IPS-20b (cell line): Measurements from ENCODE around the gene SHISA5.

Experiments
- H3K27ac ChIP-seq: one replicate; pipeline ENCODE4 v1.5.1; 2013; ENCODE audit warnings: low read length
- H3K27me3 ChIP-seq: 2 replicates; pipeline ENCODE4 v1.6.1; 2013; ENCODE audit warnings: mild to moderate bottlenecking, low read length, inconsistent platforms; ENCODE audit not compliant: insufficient read depth
- H3K36me3 ChIP-seq: 2 replicates; pipeline ENCODE4 v1.6.1; 2013; ENCODE audit warnings: low read depth, mild to moderate bottlenecking, inconsistent platforms, low read length, moderate library complexity; ENCODE audit not compliant: insufficient read depth
- H3K4me1 ChIP-seq: 2 replicates; pipeline ENCODE4 v1.6.1; 2013; ENCODE audit warnings: mild to moderate bottlenecking, control low read depth, inconsistent platforms, low read length, moderate library complexity; ENCODE audit not compliant: insufficient read depth
- H3K4me3 ChIP-seq: 2 replicates; pipeline ENCODE4 v1.5.1; 2013; ENCODE audit warnings: mild to moderate bottlenecking, low read length, inconsistent platforms
- H3K9ac ChIP-seq: 2 replicates; pipeline ENCODE4 v1.6.1; 2013; ENCODE audit warnings: low read depth, mild to moderate bottlenecking, inconsistent platforms, low read length, moderate library complexity
- H3K9me3 ChIP-seq: 2 replicates; pipeline ENCODE4 v1.6.1; 2013; ENCODE audit warnings: mild to moderate bottlenecking, low read depth, low read length, inconsistent platforms; ENCODE audit not compliant: insufficient read depth

Gene SHISA5

GRCh38 chr3:48426944-48427629 lies 76.9 kb downstream of the SHISA5 start:
- Histone ChIP-seq H3K27me3 (no peaks in the 10 kb centered on the region), H3K36me3 (peaks cover 49% of the 10 kb centered on the region), H3K9ac (peak overlapping the region; percentile 84; the same call in 1 of the 2 replicates), H3K4me3 (peak overlapping the region; percentile 84; the same call in 1 of the 2 replicates), H3K4me1 (peaks cover 19% of the 10 kb centered on the region; the same call in 1 of the 2 replicates), H3K9me3 (no peaks in the 10 kb centered on the region), H3K27ac (no peak overlapping the region)

GRCh38 chr3:48426401-48426909 lies 77.5 kb downstream of the SHISA5 start:
- H3K36me3 ChIP-seq, result peaks cover 48% of the 10 kb centered on the region
- no peak overlapping the region for H3K27ac ChIP-seq
- peak overlapping the region; percentile 30; the same call in 1 of the 2 replicates for H3K9ac ChIP-seq

GRCh38 chr3:48425281-48425812 lies 78.6 kb downstream of the SHISA5 start:
- peak overlapping the region; percentile 30; the same call in 1 of the 2 replicates for H3K9ac ChIP-seq
- H3K36me3 ChIP-seq, result peaks cover 54% of the 10 kb centered on the region
- no peak overlapping the region for H3K27ac ChIP-seq
- H3K27me3 ChIP-seq, result no peaks in the 10 kb centered on the region
- H3K4me1 ChIP-seq, result peaks cover 10% of the 10 kb centered on the region; the same call in 1 of the 2 replicates
- no peaks in the 10 kb centered on the region for H3K9me3 ChIP-seq
- no peak overlapping the region for H3K4me3 ChIP-seq

More at GRCh38 chr3:48426401-48426909, 77.5 kb downstream of the SHISA5 start:
- H3K9me3 ChIP-seq, result no peaks in the 10 kb centered on the region
- H3K4me1 ChIP-seq, result peaks cover 19% of the 10 kb centered on the region; the same call in 1 of the 2 replicates
- H3K27me3 ChIP-seq, result no peaks in the 10 kb centered on the region
- no peak overlapping the region for H3K4me3 ChIP-seq

GRCh38 chr3:48423883-48424695 lies 79.9 kb downstream of the SHISA5 start:
- Histone ChIP-seq H3K9ac (no peak overlapping the region), H3K36me3 (peaks cover 67% of the 10 kb centered on the region)

GRCh38 chr3:48423241-48423882 lies 80.6 kb downstream of the SHISA5 start:
- Histone ChIP-seq H3K27me3 (no peaks in the 10 kb centered on the region), H3K9ac (no peak overlapping the region), H3K36me3 (peaks cover 74% of the 10 kb centered on the region), H3K4me1 (peaks cover 8% of the 10 kb centered on the region; the same call in 1 of the 2 replicates), H3K27ac (no peak overlapping the region), H3K9me3 (no peaks in the 10 kb centered on the region), H3K4me3 (no peak overlapping the region)

More at GRCh38 chr3:48423883-48424695, 79.9 kb downstream of the SHISA5 start:
- Histone ChIP-seq H3K4me3 (no peak overlapping the region), H3K9me3 (no peaks in the 10 kb centered on the region), H3K27ac (no peak overlapping the region), H3K27me3 (no peaks in the 10 kb centered on the region), H3K4me1 (peaks cover 8% of the 10 kb centered on the region; the same call in 1 of the 2 replicates)

GRCh38 chr3:48422681-48423080 lies 81.3 kb downstream of the SHISA5 start:
- peaks cover 81% of the 10 kb centered on the region for H3K36me3 ChIP-seq
- H3K27me3 ChIP-seq, result no peaks in the 10 kb centered on the region
- no peak overlapping the region for H3K9ac ChIP-seq
- H3K4me1 ChIP-seq, result peaks cover 4% of the 10 kb centered on the region; the same call in 1 of the 2 replicates
- H3K27ac ChIP-seq, result no peak overlapping the region
- no peaks in the 10 kb centered on the region for H3K9me3 ChIP-seq
- no peak overlapping the region for H3K4me3 ChIP-seq

- Histone ChIP-seq H3K36me3 (peaks cover 83% of the 10 kb centered on the region), H3K27me3 (no peaks in the 10 kb centered on the region), H3K4me3 (no peak overlapping the region), H3K27ac (no peak overlapping the region), H3K9me3 (no peaks in the 10 kb centered on the region), H3K4me1 (no peaks in the 10 kb centered on the region; the same call in 1 of the 2 replicates), H3K9ac (no peak overlapping the region)
Observed at GRCh38 chr3:48422272-48422671, 81.7 kb downstream of the SHISA5 start.

GRCh38 chr3:48420561-48420960 lies 83.4 kb downstream of the SHISA5 start:
- Histone ChIP-seq H3K27me3 (no peaks in the 10 kb centered on the region), H3K9ac (no peak overlapping the region), H3K27ac (no peak overlapping the region), H3K9me3 (no peaks in the 10 kb centered on the region), H3K36me3 (peaks cover 95% of the 10 kb centered on the region), H3K4me3 (no peak overlapping the region), H3K4me1 (no peaks in the 10 kb centered on the region)

- H3K27me3 ChIP-seq, result no peaks in the 10 kb centered on the region
- H3K9ac ChIP-seq, result no peak overlapping the region
- H3K36me3 ChIP-seq, result peaks cover 99% of the 10 kb centered on the region
- H3K9me3 ChIP-seq, result no peaks in the 10 kb centered on the region
- no peaks in the 10 kb centered on the region for H3K4me1 ChIP-seq
- no peak overlapping the region for H3K4me3 ChIP-seq
- H3K27ac ChIP-seq, result no peak overlapping the region
Observed at GRCh38 chr3:48419597-48419996, 84.4 kb downstream of the SHISA5 start.

GRCh38 chr3:48419149-48419548 lies 84.8 kb downstream of the SHISA5 start:
- no peaks in the 10 kb centered on the region for H3K4me1 ChIP-seq
- peaks cover 99% of the 10 kb centered on the region for H3K36me3 ChIP-seq
- no peaks in the 10 kb centered on the region for H3K9me3 ChIP-seq
- H3K9ac ChIP-seq, result no peak overlapping the region
- H3K4me3 ChIP-seq, result no peak overlapping the region
- no peak overlapping the region for H3K27ac ChIP-seq
- no peaks in the 10 kb centered on the region for H3K27me3 ChIP-seq

- Histone ChIP-seq H3K27me3 (no peaks in the 10 kb centered on the region), H3K27ac (no peak overlapping the region), H3K4me1 (no peaks in the 10 kb centered on the region), H3K9me3 (no peaks in the 10 kb centered on the region), H3K4me3 (no peak overlapping the region), H3K36me3 (peaks cover 99% of the 10 kb centered on the region), H3K9ac (no peak overlapping the region)
Observed at GRCh38 chr3:48418651-48419050, 85.3 kb downstream of the SHISA5 start.
